CD4-positive, alpha-beta T cell treated with Interleukin-10 for 1 hour (primary cell): Measurements from ENCODE around the gene SLC8A3.

ENCODE experiments used
- DNase-seq: peaks from one replicate; pipeline ENCODE4 v3.0.0-alpha.2; 2020

Gene SLC8A3

GRCh38 chr14:70113211-70113610, 75.5 kb downstream of the SLC8A3 start:
- no peak for DNase-seq

- no peak for DNase-seq
These were observed 80.3 kb downstream of the SLC8A3 start for GRCh38 chr14:70108419-70108818.

- no peak for DNase-seq
These were observed 81.4 kb downstream of the SLC8A3 start for GRCh38 chr14:70107309-70107708.

- DNase-seq: no peak
These were observed 88.7 kb downstream of the SLC8A3 start for GRCh38 chr14:70100071-70100470.

- no peak for DNase-seq
These were observed 90.4 kb downstream of the SLC8A3 start for GRCh38 chr14:70098250-70098809.

- DNase-seq: no peak
These were observed 91.0 kb downstream of the SLC8A3 start for GRCh38 chr14:70097576-70098249.

GRCh38 chr14:70096866-70097265, 91.9 kb downstream of the SLC8A3 start:
- no peak for DNase-seq

GRCh38 chr14:70094631-70095030, 94.1 kb downstream of the SLC8A3 start:
- no peak for DNase-seq

GRCh38 chr14:70094106-70094505, 94.6 kb downstream of the SLC8A3 start:
- DNase-seq: no peak

GRCh38 chr14:70093156-70093555, 95.6 kb downstream of the SLC8A3 start:
- no peak for DNase-seq

GRCh38 chr14:70087380-70087697, 101.4 kb downstream of the SLC8A3 start:
- DNase-seq: no peak

GRCh38 chr14:70086685-70087379, 101.9 kb downstream of the SLC8A3 start:
- DNase-seq: no peak

GRCh38 chr14:70084226-70084625, 104.5 kb downstream of the SLC8A3 start:
- DNase-seq: no peak

- DNase-seq: no peak
These were observed 106.4 kb downstream of the SLC8A3 start for GRCh38 chr14:70082394-70082793.

GRCh38 chr14:70080076-70080475, 108.7 kb downstream of the SLC8A3 start:
- DNase-seq: no peak

GRCh38 chr14:70078329-70078728, 110.4 kb downstream of the SLC8A3 start:
- no peak for DNase-seq

- DNase-seq: no peak
These were observed 111.0 kb downstream of the SLC8A3 start for GRCh38 chr14:70077720-70078119.

GRCh38 chr14:70077005-70077404, 111.7 kb downstream of the SLC8A3 start:
- no peak for DNase-seq

GRCh38 chr14:70073924-70074566, 114.7 kb downstream of the SLC8A3 start:
- DNase-seq: peak; percentile 21

GRCh38 chr14:70069186-70069585, 119.6 kb downstream of the SLC8A3 start:
- no peak for DNase-seq

- no peak for DNase-seq
These were observed 120.9 kb downstream of the SLC8A3 start for GRCh38 chr14:70067810-70068209.

- no peak for DNase-seq
These were observed 124.5 kb downstream of the SLC8A3 start for GRCh38 chr14:70064136-70064865.

GRCh38 chr14:70061108-70061507, 127.6 kb downstream of the SLC8A3 start:
- DNase-seq: no peak
